GM21423 (cell line): Measurements from ENCODE around the gene CYSRT1.
A peak's percentile ranks its signal among the peaks of the same experiment; 100 is the strongest.

ENCODE experiments used
- ATAC-seq: cut with Tn5 transposase; IDR thresholded peaks from one replicate; pipeline ENCODE4 v1.9.1; 2021; ENCODE audit warnings: mild to moderate bottlenecking, moderate library complexity; ENCODE audit not compliant: unreplicated experiment

Gene CYSRT1

DNA sequence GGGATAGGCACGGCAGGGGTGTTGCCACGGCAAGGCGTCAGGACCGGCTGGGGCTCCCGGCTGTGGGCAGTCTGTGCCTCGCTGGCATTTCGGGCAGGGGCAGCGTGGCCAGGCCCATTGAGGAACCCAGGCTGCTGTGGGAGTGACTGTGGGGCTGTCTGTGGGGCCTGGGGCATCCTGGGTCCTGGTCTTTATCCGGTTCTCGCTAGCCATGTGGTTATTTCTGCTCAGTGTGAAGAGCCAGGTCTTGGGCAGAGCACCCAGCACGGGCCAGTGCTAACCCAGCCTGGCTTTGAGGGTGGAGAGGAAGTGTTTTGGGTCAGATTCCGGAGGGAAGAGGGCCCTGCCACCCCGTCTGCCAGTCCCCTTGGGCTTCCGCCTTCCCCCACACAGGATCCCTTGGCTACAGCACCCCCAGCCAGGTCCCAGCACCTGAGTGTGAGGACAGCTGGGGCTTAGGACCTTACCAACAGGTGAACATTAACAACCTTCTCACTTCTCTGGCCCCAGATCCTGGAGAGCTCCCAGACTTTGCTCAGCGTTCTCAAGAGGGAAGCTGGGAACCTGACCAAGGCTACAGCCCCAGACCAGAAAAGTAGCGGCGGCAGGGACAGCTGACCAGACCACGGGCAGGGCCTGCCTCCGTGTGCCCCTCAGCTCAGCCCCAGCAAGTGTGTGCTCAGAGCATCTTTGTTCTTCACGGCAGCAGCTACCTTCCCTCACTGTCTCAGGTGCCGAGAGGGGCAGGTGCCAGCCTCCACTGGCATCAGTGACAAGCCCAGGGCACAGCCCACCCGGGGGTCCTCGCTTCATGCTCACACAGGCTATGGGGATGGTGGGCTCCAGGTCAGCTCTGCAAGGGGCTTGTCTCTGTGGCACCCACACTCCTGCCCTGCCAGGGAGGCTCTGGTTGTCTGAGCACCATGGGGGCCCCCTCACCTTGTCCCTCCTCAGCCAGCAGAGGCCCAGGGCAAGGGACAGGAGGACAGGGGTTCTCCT is 35.4 kb upstream of the CYSRT1 start:
- ATAC-seq, result no peak

DNA sequence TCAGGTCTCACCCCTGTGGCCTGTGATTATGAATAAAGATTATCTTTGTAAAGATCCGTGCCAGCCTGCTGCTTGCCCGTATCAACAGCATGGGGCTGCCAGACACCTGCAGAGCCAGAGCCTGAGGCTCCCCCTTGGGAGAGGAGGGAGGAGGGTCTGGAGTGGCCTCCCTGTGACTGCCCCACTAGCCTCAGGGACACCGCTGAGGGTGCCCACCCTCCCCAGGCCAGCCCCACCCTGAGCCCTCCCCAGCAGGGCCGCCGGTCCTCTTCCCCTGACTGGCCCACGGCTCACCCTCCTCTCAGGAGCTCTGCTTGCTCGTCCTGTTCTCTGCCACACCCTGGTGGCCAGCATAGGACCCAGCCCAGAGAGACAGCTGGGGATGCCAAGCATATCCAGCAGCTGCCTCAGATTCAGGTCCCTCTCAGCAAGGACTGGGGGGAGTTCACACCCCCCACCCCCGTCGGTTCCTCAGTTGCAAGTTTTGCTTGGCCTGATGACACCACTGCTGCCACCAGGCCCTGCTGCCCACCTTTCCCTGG is 34.6 kb upstream of the CYSRT1 start:
- ATAC-seq, result no peak

DNA sequence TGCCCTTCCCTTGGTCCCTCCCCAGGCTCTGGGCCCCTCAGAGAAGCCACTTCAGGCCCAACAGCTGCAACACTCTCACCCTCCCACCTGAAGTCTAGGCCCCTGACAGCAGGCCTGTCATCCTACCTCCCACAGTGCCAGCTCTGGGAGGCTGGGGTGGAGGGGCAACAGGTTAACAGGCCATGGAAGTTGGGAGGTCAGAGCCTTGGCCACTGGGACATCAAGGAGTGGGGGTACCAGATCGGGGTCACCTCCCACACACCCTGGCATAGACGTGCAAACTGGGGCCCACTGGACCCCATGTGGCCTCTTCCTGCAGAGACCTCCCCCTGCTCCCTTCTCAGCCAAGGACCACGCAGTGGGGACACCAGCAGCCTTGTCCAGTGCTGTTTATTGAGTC is 33.7 kb upstream of the CYSRT1 start:
- no peak for ATAC-seq

DNA sequence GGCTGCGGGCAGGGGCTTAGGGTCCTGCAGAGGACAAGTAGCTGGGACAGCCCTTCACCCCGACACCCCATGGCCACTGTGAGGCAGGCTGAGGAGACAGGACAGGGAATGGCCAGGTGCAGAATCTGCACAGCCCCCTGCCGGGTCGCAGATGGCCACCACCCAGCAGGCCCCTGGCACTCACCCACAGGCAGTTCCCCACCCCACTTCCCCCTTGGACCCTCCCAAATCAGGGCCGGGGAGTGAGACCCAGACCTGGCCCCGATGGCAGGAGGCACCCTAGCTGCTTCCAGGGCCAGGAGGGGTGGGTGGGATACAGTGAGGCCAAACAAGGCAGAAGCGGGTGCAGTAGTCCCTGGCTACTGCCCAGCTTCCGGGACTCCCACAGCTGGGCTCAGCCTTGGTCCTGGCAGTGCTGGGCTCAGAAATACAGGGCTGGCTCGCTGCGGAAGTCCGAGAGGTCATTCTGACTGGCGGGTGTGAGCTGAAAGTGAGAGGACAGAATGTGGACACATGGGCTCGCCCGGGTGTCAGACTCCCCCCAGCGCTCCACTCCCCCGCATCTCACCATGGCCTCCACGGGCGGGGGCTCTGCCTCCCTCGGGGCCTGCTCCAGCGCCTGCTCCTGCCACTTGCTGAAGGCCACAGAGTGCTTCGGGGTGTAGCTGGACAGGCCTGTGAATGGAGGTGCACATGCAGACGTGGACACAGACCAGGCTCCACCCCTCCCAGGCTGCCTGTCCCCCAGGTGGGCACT is 33.1 kb upstream of the CYSRT1 start:
- ATAC-seq, result no peak

DNA sequence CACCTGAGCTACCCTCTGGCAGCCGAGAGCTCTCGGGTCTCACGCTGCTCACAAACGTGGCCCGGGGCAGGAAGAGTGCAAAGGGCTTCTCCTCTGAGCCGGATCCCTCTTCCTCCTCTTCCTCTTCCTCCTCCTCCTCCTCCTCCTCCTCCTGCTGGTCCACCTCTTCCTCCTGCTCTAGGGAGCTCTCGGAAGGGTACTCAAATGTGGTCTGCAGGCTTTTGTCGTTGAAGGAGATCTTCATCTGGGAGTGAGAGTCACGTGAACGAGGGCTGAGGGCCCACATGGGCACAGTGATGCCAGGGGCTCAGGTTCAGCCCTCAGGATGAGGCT is 32.6 kb upstream of the CYSRT1 start:
- ATAC-seq, result no peak

DNA sequence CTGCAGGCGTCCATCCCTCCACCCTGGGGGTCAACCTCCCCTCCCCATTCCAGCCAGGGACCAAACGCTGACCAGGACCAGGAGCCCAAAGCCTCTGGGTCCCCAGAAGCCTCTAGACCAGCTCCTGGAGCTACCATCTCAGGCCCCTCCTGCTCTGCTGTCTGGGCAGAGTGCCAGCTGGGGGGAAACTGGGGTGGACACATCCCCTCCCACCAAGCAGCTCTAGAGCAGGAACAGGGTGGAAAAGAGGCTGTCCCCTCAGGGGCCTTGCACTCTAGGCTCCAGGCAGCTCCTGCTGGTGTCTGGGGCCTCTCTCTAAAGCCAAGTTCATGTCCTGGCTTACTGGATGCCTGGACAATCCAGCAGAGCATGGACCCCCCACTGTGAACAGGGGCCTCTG is 32.1 kb upstream of the CYSRT1 start:
- ATAC-seq, result no peak

DNA sequence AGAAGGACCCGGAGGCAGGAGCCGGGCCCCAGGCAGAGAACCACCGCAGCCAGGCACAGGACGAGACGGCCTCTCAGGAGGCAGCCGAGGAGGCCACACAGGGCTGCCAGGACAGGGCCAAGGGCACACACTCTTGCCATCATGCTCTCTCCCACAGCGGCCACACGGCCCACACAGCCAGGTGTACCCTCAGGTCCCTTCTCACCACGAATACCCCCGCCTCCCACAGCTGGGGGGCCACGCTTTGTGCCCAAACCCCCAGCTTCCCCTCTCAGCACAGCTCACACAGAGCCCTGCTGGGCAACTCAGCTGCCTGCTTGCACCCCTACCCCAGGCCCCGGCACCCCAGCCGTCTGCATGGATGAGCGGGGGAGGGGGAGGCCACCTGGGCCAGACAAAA is 31.2 kb upstream of the CYSRT1 start:
- no peak for ATAC-seq

DNA sequence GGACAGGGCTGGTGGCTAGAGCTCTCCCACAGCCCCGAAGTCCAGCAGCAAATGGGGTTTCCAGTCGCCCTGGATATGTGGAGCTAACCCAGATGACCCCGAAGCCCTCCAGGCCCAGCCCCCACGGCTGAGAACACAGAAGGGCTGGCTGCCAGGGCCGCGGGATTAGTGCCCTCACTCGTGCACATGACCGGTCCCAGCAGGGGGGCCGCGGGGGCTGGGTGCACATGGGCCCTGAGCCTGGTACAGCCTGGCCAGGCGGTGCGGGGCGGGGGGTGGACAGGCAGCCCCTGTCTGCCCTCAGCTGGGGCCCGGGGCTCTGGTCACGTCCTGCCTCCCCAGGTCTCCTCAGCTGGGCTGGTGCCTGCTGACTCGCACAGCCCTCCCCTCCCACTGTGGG is 30.6 kb upstream of the CYSRT1 start:
- ATAC-seq, result no peak

DNA sequence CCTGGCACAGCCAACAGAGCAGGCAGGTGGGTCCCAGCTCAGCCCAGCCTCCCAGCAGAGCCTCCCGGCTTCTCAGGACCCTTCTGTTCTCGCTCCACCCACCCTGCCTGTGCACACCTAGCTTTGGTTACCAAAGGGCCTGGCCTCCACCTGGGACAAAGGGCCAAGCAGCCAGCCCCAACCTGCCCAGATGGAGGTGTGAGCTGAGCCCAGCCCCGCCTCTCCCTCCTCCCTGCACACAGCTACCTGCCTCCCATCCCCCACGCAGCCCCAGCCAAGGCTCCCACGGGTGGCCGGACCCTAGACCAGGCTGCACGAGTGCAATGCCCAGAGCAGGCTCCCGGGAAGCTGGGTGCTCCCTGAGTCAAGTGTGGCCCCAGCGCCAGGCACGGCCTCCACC is 30.1 kb upstream of the CYSRT1 start:
- ATAC-seq, result no peak

DNA sequence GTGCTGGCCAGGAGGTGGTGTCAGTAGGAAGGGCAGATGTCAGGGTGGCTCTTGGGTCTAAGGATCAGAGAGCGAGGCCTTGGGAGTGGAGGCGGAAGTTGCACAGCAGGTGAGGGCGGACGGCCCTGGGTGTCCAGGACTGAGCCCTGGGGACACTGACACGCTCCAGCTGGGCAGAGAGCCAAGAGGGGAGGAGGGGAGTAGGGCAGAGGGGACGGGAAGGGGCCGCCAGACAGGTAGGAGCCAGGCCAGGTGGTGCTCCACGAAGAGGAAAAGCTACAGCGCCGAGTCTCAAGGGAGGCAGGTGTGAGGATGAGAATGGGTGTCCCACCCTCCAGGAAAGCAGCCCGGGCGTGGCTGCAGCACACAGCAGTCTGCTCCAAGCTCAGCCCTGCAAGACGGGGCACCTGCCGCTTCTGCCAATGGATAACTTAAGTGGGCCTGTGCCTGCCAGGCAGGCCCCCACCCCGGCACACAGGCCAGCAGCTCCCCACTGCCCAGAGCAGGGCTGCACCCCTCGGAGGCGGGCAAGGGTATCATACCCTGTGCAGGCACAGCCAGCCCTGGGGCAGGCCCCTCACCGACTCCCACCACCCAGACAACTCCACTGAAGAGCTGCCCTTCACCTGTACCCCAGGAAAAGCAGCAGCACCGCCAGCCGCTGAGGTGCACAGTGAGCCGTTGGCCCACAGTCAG is 29.3 kb upstream of the CYSRT1 start:
- no peak for ATAC-seq

DNA sequence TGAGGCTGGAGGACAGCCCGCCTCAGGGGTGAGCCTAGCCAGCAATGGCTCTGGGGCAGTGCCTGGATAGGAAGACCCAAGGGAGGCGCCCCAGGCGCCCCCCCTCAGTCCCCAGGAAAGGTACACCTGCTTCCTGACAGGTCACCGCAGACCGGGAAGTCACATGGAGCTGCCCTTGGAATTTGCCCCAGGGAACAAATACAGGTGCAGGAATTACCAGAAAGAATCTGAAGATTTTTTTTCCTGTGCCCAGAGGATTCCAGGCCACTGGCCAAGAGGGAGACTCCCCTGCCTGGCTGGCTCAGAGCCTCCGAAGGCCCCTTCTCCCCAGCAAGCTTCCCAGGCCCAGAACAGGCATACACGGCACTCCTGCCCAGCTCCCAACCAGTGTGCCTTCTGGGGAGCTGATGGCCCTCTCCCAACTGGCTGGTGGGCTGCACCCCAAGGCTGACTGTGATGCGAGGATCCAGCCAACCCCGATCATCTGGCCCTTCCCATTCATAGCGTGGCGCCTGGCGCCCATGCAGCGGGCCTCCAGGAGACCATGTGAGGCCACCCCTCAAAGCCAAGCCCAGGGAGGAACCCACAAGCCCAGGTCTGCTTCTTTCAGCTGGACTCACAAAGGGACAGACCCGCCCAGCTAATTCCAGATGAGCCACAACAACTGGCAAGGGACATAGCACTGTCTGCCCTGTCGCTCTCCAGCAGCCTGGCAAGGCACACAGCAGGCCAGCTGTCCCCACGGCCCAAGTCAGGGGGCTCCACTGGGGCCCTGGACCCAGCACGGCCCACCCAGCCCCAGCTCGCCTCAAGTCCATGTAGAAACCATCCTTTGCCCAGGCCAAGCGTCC is 26.7 kb upstream of the CYSRT1 start:
- ATAC-seq, result no peak

DNA sequence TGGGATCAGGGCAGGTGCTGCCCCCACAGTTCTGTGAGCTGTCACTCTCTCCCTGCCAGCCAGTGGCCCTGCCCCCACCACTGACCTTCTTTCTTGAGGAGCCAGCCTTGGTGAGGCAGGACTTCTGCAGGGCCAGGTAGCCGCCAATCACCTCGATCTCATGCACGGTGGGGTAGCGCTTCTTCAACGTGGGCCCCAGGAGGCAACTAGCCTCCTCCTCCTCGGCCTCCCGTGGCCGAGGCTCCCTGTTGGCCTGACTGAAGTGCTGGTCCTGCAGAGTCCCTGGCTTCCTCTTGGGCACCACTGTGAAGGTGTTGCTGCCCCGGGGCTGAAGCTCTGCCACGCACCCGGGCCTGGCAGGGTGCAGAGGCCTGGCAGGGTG is 26.1 kb upstream of the CYSRT1 start:
- ATAC-seq, result no peak

DNA sequence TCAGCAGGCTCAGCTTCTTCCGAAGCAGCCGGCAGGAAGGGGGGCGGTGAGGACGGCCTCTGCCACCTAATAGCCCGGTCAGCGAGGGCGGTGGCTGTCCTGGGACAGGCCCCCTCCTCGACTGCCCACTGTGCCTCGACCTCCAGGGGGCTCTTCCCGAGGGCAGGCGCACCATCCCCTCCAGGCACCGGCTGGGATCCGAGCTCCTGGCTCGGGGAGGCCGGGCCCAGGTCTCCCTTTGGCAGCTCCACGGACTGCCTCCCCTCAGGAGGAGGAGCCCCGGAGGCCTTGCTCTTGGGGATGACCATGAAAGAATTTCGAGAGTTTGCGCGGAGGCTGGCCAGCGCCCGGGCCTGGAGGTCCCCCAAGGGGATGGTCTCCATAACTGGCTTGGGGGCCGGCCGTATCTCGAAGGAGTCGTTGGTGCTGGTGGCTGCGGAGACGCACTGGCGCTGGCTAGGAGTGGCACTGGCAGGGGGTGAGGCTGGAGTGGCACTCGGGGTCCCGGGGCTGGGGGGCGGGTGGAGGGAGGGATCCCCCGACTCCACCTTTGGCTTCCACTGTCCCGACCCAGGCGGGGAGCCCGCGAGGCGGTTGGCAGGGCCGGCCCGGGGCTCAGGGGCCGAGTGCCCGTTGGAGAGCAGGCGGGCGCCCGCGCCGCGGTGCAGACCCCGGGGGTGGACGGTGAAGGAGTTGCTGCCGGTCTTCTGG is 25.4 kb upstream of the CYSRT1 start:
- no peak for ATAC-seq

DNA sequence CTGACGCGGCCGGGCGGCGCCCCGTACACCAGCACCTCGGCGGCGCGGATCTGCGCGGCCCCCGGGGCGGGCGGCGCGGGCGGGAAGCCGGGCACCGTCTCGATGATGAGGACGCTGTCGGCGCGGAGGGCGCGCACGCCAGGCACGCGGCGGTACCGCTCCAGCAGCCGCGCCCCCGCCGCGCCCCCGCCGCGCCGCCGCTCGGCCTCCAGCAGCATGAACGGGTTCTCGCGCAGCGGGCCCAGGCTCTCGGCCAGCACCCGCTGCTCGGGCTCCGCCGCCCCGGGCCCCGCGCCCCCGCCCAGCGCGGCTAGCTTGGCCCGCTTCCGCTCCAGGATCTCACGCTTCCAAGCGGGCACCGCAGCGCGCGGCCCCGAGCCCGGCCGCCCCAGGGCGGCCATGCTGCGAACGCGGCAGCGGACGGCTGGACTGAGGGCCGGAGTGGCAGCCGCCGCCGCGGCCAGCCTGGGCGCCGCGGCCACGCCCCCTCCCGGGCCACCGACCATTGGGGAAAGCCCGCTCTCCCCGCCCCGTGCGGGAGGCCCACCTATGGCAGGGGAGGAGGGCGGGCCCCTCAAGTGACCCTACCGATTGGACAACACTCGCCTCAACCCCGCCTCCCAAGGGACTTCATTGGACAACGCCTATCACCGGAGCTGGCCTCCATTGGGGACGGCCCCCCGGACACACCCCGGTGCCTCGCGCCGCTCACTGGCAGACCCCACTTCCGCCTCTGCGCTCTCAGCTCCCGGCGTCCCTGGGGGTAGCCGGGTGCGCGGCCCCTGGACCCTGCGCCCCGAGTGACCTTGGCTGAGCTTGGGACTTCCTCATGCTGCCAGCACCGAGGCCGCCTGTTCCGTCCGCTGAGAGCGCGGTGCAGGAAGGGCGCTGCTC is 24.4 kb upstream of the CYSRT1 start, which contains the start of gene TPRN:
TPRN (minus strand) TSS at position 431 of the 894 bp plus-strand sequence; CDS start at position 401, 30 bp downstream.
- peak; percentile 82 for ATAC-seq

DNA sequence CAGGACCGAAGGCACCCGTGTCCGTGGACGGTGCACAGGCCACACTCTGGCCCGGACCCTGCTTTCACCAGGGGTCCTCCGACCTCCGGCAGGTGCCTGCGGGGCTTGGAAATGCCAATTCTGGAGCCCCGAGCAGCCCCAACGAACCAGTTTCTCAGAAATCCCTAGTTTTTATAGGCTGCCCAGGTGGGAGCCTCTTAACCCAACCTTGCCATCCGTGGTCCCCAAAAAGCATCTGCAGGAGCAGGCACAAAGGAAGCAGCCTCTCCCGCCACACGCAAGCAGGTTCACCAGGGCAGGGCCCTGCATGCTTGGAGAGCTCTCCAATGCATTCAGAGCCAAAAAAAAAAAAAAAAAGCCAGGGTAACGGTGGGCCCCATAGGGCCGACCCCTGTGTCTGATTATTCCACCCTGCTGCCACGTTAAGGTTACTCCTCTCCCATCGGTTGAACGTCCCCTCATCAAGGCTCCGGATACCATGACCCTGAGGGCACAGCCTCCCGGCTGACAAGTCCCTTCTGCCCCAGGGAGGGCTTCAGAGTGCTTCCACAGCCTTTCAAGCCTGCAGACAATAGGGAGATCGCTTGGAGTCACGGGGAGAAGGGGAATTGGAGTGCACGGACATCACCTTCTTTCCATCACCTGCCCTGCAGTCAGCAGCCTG is 23.6 kb upstream of the CYSRT1 start:
- no peak for ATAC-seq

DNA sequence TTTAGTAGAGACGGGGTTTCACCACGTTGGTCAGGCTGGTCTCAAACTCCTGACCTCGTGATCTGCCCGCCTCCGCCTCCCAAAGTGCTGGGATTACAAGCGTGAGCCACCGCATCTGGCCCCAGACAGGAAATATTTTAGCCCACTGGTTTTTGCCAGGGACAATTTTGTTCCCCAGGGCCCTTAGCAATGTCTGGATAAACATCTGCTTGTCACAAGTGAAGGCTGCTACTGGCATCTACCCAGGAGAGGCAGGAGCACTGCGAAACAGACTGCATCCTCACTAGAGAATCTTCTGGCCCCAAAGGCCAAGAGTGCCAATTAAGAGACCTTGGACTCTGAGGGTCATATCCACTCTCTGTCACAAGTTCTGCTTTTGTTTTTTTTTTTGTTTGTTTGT is 22.0 kb upstream of the CYSRT1 start:
- ATAC-seq, result no peak

DNA sequence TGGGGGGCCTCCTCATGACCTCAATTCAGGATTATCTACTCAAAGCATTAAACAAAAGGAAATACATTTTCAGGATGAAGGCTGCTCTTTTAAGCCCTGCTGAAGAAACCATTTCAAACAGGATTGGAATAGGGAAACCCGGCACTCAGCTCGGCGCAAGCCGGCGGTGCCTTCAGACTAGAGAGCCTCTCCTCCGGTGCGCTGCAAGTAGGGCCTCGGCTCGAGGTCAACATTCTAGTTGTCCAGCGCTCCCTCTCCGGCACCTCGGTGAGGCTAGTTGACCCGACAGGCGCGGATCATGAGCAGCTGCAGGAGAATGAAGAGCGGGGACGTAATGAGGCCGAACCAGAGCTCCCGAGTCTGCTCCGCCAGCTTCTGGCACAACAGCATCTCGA is 20.2 kb upstream of the CYSRT1 start:
- ATAC-seq, result no peak
